ENCODE results near the gene ATXN3. TPM values are rescaled to one million over a fixed set of nuclear protein-coding genes. Genes with fewer than 3 reads are reported as not detected.

Gene ATXN3
- polyA plus RNA-seq, 1 experiment = 8.6 TPM

DNA sequence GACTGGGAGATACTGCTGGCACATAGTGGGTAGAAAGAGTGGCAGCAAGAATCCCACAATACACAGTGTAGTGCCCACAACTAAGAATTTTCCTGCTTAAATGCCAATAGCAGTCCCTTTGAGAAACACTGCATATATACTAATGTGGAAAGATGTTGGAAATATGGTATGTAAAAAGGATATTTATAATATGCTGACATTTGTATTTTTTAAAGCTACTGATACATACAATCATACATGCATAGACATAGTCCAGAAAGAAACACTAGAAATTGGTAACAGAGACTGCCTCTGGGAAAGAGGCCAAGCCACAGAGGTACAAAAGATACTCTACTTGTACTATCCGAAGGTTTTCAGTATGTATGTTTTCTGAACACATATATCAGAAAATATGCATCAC, 96.8 kb downstream of the ATXN3 start:
- DNase-seq (ENCODE audit: low read depth) = no peak
- POLR2A ChIA-PET = no interaction called here

More for the DNA sequence above, 96.8 kb downstream of the ATXN3 start:
- TF ChIP-seq CTCF (IDR thresholded peaks at IDR 0.05; ENCODE audit: insufficient read depth, low read depth, low read length) = no peak
- CTCF ChIA-PET = interaction anchor here (1.2 kb wide), 1 partner anchor 13 kb away, joined by 4 read pairs; no protein-coding TSS in a partner anchor
- Histone ChIP-seq H3K4me3 (ENCODE audit: low read depth, low read length) (no peak overlapping the region), H3K27me3 (ENCODE audit: control insufficient read depth, insufficient read depth, low read length) (no peaks in the 10 kb centered on the region), H3K36me3 (ENCODE audit: control insufficient read depth, insufficient read depth, low read length) (peaks cover 5% of the 10 kb centered on the region; the same call in 1 of the 2 replicates)

Other genes with a start within 250 kb of the ATXN3 start
- gene TC2N, start 239.0 kb downstream of the ATXN3 start, polyA plus RNA-seq (2011; rRNA removed) = 0.05 and 0.18 TPM in 2 replicates
- gene FBLN5, start 158.9 kb downstream of the ATXN3 start, polyA plus RNA-seq (2011; rRNA removed) = 135 and 158 TPM in 2 replicates
- 14.7 and 20.2 TPM in 2 replicates for gene TRIP11, start 66.5 kb downstream of the ATXN3 start, polyA plus RNA-seq (2011; rRNA removed)
- gene NDUFB1, start 15.1 kb upstream of the ATXN3 start, polyA plus RNA-seq (2011; rRNA removed) = 163 and 327 TPM in 2 replicates
- 14.2 and 35.7 TPM in 2 replicates for gene CPSF2, start 15.4 kb upstream of the ATXN3 start, polyA plus RNA-seq (2011; rRNA removed)
- gene SLC24A4, start 216.6 kb upstream of the ATXN3 start, polyA plus RNA-seq (2011; rRNA removed) = not detected in 2 replicates

Data from BJ (cell line).